ENCODE results near the gene CCDC69.

CCDC69 gene

GRCh38 chr5:151157426-151158286 lies 66.2 kb downstream of the CCDC69 start, which contains the start of gene ANXA6:
Gene ANXA6, minus strand, starts transcription at chr5:151157779. Its CDS starts 9,878 bp downstream, at chr5:151147901.
- peak; percentile 50 for DNase-seq

- no peak for DNase-seq
These were observed 67.1 kb downstream of the CCDC69 start for GRCh38 chr5:151156507-151157420.

GRCh38 chr5:151155775-151156506 lies 68.0 kb downstream of the CCDC69 start:
- DNase-seq = no peak

GRCh38 chr5:151154931-151155774 lies 68.7 kb downstream of the CCDC69 start:
- no peak for DNase-seq

GRCh38 chr5:151153766-151154272 lies 70.1 kb downstream of the CCDC69 start:
- no peak for DNase-seq

GRCh38 chr5:151153300-151153699 lies 70.6 kb downstream of the CCDC69 start:
- no peak for DNase-seq

- DNase-seq = no peak
These were observed 72.1 kb downstream of the CCDC69 start for GRCh38 chr5:151151793-151152192.

DNA sequence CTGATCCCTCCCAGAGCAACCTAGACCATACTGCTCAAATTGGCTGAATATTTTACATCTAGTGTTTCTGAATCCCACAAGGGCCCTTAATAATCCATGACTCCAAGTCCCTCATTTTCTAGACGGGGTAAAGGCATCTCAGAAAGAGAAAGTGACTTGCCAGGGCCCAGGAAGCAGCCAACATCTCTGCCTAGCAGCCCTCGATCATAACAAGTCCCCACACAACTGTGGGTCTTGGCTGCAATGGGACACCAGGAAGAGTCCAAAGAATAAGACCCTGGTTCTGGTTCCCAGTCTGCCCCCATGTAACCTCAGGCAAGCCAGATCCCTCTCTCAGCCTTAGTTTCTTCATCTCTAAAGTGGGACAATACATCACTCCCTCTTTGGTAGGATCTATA lies 72.6 kb downstream of the CCDC69 start:
- no peak for DNase-seq

DNA sequence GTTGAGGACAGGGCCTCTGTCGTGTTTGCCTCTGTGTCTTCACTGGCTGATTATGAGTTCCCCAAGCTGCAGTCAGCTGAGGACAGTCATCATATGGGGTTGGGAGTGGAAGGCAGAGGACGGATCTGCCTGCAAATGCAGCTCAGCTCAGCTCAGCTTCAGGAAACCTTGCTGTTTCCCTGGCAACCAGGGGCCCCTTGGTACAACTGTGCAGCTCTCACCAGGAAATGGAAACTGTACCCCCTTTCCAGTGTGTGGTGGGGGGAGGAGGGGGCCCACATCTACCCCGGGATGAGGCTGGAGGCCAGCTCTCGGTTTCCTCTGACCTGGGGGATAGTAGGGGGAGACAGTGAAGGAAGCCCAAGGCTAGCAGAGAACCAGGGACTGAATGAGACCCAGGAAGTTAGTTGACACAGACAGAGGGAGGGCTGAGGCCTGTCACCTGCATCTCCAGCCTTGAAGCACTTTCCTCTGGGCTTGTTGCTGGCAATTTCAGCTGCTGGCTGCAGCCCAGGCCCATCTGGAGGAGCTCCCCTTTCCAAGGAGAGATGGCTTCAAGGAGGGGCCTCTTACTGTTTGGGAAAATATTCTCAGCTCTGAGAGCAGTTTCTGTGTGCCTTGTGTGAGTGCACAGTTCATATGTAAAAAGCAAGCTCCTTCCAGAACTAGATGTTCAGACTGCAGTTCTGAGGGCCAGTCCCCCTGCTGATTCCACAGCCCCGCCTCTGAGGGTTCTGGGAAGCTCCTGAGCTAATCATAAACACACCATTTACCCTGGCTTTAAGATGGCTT lies 73.2 kb downstream of the CCDC69 start:
- no peak for DNase-seq

DNA sequence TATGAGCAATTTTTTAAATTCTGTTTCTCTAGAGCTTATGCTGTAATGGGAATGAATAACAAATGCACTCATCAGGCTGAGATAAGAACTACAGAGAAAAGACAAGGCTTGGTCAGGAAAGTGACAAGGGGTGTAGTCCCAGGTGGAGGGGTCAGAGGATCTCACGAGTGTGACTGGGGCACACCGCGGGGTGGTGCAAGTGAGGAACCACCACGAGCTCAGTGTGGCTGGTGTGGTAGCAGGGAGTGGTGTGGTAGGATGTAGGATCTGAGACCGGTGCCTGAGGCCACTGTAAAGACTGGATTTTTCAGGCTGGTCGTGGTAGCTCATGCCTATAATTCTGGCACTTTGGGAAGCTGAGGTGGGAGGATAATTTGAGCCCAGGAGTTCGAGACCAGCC lies 75.3 kb downstream of the CCDC69 start:
- no peak for DNase-seq

- DNase-seq = no peak
These were observed 76.9 kb downstream of the CCDC69 start for GRCh38 chr5:151147033-151147432.

DNA sequence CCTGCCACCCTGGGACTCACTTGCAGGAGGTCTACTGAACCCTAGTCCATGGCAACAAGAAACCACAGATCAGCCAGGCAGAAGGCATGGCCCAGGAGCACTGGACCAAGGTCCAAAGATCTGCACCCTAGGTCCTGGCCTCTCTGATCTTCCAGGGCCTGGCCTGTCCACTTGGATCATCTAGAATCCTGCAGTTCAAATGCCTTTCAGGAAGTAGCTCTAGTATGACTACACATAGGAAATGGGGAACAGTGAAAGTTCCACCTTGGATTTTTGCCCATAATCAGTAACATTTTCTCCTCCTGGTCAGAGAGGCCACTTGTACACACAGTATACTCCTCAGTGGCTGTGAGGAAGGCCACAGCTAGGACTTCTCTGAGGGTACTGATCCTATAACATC lies 77.8 kb downstream of the CCDC69 start:
- DNase-seq = no peak

GRCh38 chr5:151144922-151145321 lies 79.0 kb downstream of the CCDC69 start:
- no peak for DNase-seq

GRCh38 chr5:151144275-151144674 lies 79.6 kb downstream of the CCDC69 start:
- no peak for DNase-seq

DNA sequence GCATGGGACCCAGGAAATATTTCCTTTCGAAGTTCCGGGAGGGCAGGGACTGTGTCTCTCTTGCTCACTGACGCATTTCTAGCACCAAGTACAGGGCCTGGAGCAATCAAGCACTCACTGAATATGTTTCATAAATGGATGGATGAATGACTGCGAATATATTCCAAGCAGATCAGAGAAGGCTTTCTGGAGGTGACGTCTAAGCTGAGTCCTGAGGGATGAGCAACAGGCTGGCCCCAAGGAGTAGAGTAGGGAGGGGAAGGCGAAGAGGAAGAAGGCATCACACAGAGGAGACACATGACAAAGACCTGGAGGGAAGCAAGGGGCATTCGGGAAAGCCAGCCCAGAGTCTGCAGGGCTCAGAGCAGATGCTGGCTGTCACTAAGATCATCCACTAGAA lies 80.2 kb downstream of the CCDC69 start:
- DNase-seq = no peak

GRCh38 chr5:151142933-151143332 lies 81.0 kb downstream of the CCDC69 start:
- DNase-seq = no peak

DNA sequence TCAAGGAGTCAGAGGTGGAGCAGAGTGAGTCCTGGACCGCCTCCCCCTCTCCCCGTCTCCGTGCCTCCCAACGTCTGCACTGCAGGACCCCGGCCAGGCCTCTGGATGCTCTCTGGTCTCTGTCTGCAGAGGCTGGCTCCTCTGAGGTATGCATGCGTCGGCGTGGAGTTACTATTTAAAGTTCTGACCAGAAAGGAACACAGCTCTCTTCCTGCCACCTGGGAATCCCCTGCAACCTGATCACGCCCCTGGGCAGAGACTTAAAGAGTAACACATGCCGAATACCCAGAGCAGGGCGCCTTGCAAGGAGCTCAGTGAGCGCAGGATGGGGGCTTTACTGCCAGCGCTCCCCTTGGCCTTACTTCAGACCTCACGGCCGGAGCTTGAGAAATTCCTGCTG lies 82.4 kb downstream of the CCDC69 start:
- DNase-seq = no peak

GRCh38 chr5:151140686-151141459 lies 83.0 kb downstream of the CCDC69 start:
- DNase-seq = no peak

- no peak for DNase-seq
These were observed 84.2 kb downstream of the CCDC69 start for GRCh38 chr5:151139646-151140045.

DNA sequence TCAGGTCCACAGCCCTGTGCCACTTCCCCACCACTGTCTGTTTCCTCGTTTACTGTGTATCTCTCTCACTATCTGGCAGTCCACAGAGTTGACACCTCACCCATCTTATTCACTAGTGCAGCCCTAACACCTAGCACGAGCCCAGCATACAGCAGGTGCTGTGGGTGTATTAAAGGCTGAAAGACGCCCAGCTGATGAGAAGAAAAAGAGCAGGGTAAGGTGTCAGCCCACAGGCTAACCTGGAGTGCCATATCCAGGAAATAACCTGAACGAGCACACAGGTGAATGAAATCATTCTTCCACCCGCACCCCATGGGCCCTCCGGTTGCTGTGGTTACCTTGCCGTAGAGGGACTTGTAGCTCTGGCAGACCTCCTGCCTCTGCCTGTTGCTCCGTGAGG lies 84.9 kb downstream of the CCDC69 start:
- no peak for DNase-seq
